HG02798 (cell line): Measurements from ENCODE around the gene FAM76A.

Experiments used
- ATAC-seq: cut with Tn5 transposase; IDR thresholded peaks from one replicate; pipeline ENCODE4 v1.9.1; 2021; ENCODE audit warnings: mild to moderate bottlenecking; ENCODE audit not compliant: unreplicated experiment, poor library complexity

FAM76A gene

DNA sequence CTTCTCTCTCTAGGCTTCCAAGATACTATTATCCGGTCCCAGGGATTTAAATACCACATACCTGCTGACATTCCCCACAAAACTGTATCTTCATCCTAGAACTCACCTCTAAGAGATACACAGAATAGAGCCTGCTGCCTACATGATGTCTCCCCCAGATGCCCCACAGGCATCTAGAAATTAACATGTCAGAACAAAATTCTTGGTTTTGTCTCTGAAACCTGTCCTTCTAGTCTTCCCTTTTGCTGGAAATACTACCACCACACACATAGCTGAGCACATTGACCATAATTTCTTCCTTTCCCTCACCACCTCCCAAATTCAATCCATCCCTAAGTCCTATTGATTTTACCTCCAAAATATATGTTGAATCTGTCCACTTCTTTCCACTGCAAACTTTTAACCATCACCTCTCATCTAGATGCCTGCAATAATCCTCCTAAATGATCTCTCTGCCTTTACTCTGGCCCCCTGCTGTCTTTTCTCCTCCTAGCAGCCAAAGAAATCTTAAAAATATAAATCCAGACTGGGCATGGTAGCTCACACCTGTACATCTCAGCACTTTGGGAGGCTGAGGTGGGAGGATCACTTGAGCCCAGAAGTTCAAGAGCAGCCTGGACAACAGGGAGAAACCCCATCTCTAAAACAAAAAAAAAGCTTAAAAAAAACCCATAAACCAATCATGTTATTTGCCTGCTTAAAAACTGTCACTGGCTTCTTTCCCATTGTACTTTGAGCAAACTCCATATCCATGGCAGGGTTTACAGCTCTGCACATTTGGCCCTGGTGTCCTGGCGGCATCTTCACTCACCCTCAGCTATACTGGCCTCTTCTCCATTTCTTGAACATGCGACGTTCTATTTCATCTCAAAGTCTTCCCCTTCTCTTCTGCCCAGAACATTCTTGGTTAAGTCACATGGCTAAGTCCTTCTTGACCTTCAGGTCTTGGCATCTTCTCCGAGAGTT is 6.2 kb upstream of the FAM76A start:
- no peak for ATAC-seq

GRCh38 chr1:27724961-27725373 is 794 bp upstream of the FAM76A start:
- ATAC-seq, result no peak

- peak; percentile 28 for ATAC-seq
These were observed 648 bp downstream of the FAM76A start for GRCh38 chr1:27726173-27727044.

DNA sequence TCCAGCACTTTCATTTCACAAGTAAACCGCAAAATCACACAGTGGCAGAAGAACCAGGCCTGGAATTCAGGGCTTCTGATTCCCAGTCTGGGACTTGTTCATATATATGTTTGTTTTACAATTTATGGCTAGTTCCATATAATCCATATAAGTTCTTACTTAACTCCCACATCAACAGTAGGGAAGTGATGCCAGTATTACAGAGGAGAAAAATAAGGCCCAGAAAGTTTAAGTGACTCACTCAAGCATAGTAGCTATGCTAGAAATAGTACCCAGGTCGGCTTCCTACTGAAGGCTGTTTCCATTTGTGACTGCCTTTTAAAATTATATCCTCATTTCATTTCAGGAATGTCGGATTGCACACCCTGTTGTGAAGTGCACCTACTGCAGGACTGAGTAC is 1.4 kb downstream of the FAM76A start:
- ATAC-seq, result no peak

GRCh38 chr1:27736252-27736651 is 10.5 kb downstream of the FAM76A start:
- ATAC-seq, result no peak

GRCh38 chr1:27741121-27741520 is 15.4 kb downstream of the FAM76A start:
- no peak for ATAC-seq

DNA sequence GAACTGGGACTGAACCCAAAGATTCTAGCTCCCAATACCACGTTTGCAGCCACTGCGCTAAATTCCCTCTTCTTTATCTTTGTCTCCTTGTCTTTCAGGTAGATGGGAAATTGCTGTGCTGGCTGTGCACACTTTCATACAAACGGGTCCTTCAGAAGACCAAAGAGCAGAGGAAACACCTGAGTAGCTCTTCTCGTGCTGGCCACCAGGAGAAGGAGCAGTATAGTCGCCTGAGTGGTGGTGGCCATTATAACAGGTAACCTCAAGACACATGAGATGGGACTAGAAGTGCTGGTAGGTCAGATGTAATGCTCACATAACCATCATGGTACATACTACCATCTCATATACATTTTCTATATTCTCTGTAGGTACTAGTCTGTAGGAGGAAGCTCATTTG is 18.8 kb downstream of the FAM76A start:
- ATAC-seq, result no peak

DNA sequence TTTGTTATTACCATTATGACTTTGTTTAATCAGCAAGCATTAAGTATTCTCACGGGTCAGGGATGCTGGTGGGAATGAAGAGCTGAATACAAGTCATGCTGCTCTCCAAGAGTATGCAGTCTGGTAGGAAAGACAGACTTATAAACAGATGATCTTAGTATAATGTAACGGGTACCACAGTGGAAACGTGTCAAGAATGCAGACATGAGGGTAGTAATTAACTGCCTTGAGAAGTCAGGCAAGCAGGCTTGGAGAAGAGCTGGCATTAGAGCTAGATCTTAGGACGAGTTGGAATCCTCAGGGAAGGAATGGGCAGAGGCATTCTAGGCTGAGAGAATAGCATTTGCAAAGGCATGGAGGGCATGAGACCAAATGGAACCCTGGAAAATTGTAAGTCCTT is 19.7 kb downstream of the FAM76A start:
- ATAC-seq, result no peak

GRCh38 chr1:27752360-27752759 is 26.6 kb downstream of the FAM76A start:
- ATAC-seq, result no peak

DNA sequence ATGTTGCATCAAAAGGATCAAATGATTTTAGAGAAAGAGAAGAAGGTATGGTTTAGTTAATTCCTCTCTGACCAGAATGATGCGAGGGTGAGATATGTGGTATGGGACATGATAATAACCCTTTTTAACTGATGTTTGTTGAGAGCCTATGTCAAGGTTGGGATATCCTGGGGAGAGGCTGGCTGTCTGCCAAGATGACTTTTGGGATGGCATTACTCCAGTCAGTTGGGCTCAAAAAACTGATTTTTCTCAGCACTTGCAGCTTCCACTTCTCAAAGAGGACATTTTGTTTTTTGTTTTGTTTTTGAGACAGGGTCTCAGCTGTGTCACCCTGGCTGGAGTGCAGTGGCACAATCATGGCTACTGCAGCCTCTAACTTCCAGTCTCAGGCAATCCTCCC is 29.5 kb downstream of the FAM76A start:
- no peak for ATAC-seq

GRCh38 chr1:27755865-27756264 is 30.1 kb downstream of the FAM76A start:
- no peak for ATAC-seq

- ATAC-seq, result no peak
These were observed 33.5 kb downstream of the FAM76A start for GRCh38 chr1:27759236-27759635.

GRCh38 chr1:27760426-27760825 is 34.7 kb downstream of the FAM76A start:
- ATAC-seq, result no peak

- no peak for ATAC-seq
These were observed 36.3 kb downstream of the FAM76A start for GRCh38 chr1:27762033-27762432.

- ATAC-seq, result no peak
These were observed 37.6 kb downstream of the FAM76A start for GRCh38 chr1:27763358-27763757.

DNA sequence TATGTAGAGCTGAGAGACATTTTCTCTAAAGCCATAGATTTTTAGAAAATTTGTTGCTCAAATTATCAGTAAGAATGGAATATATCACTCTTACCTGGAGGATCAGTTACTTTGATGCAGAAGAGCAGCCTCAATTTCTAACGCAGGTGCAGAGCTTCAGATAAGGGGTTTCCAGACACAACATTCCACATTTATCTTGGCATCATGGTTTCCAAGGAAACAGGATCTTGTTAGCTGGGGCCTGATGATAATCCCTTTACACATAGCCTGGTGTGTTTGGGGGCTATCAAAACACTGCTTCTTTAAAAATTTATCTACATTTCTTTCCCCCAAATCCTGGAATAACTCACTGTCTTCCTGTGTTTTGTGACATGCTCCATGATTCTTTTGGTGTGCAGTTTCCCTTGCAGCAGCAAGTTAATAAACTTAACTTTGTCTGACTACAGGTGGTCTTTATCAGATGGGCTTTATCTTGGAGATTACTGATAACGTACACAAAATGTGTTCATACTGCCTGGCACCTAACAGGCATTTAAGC is 44.6 kb downstream of the FAM76A start:
- ATAC-seq, result no peak

GRCh38 chr1:27772036-27772931 is 46.5 kb downstream of the FAM76A start:
- ATAC-seq, result no peak

DNA sequence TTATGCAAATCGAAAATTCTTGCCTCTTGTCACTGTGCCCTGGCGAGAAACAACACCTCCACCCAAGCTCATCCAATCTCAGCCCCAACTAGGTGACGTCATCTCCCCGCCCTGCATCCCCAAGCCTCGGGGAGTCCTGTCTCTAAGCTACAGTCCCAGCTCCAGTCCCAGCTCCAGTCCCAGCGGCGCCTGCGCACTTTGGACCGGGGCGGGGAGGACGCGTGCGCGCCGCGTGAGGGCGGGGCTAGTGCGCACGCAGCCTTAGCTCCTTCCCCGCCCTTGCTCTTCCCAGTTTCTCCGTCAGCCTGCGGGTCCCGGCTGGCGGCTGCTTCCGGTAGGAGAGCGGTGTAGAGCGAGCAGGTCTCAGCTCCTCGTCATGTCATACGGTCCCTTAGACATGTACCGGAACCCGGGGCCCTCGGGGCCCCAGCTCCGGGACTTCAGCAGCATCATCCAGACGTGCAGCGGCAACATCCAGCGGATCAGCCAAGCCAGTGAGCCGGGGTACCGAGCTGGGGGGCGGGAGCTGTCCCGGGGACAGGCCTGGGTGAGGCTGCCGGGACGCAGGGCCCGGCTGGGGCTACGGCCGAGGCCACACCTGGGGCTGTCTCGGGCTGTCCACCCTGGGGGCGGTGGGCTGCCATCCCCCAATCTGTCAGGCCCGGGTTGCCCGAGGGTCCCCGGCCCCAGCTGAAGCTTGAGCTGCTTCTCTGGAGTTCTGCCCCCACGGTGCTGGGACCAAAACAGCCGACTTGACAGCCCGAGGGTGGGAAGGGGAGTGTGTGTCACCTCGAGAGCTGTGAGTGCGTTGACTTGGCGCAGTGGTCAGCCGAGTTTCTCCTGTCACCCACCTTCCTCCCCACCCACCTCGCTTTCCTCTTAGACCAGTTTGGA is 47.4 kb downstream of the FAM76A start, which contains the start of gene STX12:
Gene STX12 (plus strand): TSS at position 288 of the 894 bp plus-strand sequence. CDS start 89 bp downstream, at position 377.
- peak; percentile 96 for ATAC-seq
